ENCODE measurements around the gene SELENOI.

GRCh38 chr2:26316845-26317244 lies 29.1 kb upstream of the SELENOI start:
- TF ChIP-seq CTCF (IDR thresholded peaks at IDR 0.05): no peak
- TF ChIP-seq POLR2A (IDR thresholded peaks at IDR 0.05): no peak
